EH (cell line): ENCODE measurements around the gene LMBRD2.
"Not testable (repeated sequence)": the region's sequence is repeated elsewhere in the genome, so short reads cannot be mapped to it uniquely, and the experiment has no call there.

Source experiments
- DNase-seq: peaks from one replicate; pipeline ENCODE4 v3.0.0-alpha.2; 2015; ENCODE audit warnings: low read depth

The LMBRD2 gene

DNA sequence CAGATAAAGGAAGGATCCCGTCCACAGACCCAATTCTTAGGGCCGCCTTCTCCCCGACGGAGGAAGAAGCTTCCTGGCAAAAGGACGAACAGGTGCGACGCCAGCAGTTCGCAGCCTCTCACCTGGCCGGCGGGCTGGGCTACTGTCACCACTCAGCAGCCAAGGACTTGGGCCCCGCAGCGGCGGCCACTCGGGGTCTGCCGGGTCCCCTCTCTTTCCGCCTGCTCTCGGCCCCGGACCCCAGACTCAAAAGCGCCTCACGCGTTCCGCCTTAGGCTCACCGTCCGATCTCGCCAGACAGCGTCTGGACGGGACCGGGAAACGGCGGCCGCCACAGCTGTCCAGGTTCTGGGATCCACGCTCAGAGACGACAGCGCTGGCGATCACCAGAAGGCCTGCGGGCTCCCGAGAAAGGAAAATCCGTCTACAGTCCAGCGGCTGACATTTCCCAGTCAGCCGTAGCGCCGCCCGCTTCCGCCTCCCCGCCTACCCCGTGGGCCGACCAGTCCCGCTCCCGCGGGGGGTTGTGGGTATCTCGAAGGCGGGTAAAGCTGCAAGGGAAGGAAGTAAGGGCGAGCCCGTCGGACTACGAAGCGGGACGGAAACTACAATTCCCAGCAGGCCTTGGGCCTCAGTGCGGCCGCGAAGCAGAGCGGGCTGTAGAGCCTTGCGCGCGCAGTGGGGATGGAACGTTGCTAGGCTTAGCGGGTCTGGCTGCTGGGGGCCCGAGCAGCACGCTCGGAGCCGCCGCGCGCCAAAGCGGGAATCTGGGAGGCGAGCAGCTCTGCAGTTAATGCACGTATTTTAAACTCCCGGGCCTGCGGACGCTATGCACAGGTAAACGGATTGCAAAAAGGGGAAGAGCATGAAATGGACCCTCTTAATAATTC, at the start of gene LMBRD2, which contains the start of gene SKP2:
Gene LMBRD2 (minus strand): TSS at position 454 of the 890 bp plus-strand sequence. CDS start 8,538 bp downstream, outside the sequence.
Gene SKP2 (plus strand): TSS at position 678 of the 890 bp plus-strand sequence. CDS start 152 bp downstream, at position 830.
- DNase-seq = peak; percentile 99

DNA sequence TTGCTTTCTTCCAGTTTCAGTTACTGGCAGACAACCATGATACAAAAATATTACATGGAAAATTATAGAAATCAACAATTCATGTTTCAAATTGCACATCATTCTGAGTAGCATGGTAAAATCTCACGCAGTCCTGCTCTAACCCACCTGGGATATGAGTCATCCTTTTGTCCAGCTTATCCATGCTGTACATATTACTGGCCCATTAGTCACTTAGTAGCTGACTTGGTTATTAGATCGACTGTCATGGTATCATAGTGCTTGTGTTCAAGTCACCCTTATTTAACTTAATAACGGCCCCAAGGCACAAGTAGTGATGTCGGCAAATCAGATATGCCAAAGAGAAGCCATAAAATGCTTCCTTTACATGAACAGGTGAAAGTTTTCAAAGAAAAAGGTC, 48.8 kb upstream of the LMBRD2 start:
- peak; percentile 32 for DNase-seq

DNA sequence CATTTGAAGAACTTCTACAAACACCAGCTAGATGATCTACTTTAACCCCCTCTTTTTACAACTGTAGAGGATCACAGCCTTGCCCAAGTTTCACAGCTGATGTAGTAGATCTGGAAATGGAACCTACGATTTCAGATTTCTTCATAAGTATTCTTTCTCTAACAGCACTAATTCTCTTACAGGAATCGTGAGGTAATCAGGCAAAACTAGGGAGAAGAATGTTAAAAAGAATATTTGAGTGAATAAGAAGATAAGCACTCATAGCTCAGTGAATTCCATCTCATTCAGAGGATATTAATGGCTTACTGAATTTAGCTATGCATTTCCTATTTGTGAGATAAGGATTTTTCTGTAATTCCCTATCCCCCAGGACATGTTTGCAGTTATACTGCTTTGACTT, 47.9 kb upstream of the LMBRD2 start:
- peak; percentile 64 for DNase-seq

DNA sequence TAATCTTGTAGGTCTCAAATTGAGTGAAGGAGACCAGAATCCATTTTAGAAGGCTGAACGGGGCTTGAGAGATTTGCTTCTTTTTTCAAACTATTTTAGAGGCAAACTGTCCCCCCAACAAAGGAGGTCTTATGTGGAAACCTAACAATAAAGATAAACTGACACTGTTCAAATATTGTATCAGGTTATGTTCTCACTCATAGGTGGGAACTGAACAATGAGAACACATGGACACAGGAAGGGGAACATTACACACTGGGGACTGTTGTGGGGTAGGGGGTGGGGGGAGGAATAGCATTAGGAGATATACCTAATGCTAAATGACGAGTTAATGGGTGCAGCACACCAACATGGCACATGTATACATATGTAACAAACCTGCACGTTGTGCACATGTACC, 47.1 kb upstream of the LMBRD2 start:
- not testable (repeated sequence) for DNase-seq

DNA sequence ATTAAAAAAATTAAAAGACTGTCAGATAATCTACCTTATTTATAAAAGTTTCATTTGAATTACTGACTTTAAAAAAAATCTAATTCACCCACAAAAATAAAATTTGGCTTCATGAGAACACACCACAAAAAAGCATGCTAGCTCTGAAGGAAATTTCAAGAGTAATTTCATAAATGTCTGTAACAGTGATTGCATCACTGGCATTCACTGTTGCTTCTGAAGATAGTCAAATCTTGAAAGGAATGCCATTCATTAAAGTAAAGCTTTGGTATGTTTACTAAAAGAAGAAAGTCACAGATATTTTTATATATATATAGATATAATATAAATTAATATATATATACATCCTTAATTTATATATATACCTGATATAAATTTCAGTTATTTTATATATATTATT, 46.6 kb upstream of the LMBRD2 start:
- peak; percentile 28 for DNase-seq

DNA sequence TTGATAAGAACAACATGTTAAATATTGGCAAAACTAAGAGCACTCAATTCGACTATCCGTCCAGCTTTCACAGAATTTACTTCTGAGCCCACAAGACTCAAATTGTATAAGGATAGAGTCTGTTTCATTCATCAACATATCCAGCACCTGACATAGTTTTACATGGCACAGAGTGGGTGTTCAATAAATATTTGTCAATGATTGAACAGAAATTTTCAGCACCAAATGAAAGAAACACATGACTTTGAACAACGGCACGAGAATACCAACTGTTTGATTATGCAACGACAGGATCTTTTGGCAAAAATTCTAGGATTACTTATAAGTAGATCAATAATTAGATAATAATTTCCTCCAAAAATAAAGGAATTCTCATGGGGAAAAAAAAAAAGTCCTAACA, 42.1 kb upstream of the LMBRD2 start:
- DNase-seq = no peak

DNA sequence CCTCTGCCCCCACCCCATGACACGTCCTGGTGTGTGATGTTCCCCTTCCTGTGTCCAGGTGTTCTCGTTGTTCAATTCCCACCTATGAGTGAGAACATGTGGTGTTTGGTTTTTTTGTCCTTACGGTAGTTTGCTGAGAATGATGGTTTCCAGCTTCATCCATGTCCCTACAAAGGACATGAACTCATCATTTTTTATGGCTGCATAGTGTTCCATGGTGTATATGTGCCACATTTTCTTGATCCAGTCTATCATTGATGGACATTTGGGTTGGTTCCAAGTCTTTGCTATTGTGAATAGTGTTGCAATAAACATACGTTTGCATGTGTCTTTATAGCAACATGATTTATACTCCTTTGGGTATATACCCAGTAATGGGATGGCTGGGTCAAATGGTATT, 32.7 kb upstream of the LMBRD2 start:
- DNase-seq = not testable (repeated sequence)

DNA sequence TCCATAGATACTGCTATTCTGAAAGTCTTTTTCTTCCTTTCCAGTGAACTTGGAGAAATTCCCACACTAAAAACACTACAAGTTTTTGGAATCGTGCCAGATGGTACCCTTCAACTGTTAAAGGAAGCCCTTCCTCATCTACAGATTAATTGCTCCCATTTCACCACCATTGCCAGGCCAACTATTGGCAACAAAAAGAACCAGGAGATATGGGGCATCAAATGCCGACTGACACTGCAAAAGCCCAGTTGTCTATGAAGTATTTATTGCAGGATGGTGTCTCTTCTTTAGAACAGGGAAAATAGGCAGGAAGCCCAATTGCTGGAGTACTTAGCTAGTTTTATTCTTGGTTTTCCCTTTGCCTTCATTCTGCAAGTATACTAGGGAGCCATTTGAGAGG, 30.1 kb upstream of the LMBRD2 start:
- no peak for DNase-seq

DNA sequence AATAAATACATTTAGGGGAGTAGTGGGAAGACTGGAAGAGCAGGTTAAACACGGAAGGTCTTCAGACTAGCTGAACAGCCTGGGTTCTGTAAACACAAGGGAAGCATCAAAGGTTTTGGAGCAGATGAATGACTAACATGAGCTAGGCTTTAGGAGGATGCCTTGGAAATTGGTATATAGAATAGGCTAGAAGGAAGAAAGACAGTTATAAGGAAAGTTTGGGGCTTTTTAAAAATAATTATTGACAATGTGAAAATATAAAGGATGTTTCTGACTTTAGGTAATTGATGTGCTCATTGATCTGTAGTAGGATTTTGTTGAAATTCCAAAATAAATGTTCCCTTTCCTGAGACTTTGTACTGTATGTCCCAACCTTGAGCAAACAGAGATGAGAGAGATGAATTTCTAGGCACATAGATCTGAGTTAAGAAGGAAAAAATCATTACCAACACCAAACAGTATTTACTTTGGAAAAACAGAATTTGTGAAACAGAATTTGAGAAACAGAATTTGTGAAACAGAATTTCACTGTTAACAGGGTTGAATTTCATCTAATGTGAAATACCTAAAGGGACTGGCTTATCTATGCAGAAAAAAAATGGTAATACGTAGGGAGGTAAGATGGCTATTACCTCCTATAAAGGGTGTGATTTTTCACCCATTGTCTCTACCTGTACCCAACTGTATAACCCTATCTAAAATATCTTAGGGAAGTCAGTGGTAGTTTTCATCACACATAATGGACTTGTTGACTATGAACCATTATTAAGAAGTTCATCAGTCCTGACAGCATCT, 29.1 kb upstream of the LMBRD2 start:
- DNase-seq = no peak

DNA sequence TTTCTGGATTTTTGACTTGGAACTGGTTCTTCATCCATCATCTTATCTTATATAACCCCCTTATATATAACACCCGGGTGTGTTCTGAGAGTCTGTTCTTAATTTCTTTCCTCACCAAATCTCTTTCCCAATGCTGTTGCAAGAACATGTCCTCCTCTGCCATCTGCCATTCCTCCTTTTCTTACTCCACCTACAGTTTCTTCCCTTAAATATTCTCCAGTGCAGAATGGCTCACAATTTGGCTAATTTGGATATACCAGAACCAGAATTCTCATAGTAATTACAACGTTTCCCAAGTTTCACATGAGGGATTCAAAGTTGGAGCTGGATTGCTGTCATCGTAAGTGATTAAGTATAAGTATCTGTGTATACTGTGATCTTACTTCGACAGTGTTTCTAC, 28.3 kb upstream of the LMBRD2 start:
- no peak for DNase-seq

DNA sequence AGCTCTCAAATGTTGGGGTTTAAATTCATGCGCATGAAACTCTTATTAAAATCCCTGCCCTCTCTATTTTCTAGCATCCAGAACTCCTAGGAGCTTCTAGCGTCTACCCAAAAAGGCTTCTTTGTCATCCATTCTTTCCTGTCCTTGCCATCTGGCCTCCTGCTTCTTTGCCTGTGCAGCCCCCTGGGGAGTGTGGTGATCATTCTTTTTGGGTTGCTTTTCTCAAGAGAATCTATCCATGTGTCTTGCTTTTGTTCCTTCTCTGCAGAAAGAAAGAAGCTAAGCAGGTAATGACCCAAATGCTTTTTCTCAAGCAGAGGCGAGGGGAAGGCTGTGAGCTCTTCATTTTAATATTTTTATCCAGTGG, 26.8 kb upstream of the LMBRD2 start:
- no peak for DNase-seq

DNA sequence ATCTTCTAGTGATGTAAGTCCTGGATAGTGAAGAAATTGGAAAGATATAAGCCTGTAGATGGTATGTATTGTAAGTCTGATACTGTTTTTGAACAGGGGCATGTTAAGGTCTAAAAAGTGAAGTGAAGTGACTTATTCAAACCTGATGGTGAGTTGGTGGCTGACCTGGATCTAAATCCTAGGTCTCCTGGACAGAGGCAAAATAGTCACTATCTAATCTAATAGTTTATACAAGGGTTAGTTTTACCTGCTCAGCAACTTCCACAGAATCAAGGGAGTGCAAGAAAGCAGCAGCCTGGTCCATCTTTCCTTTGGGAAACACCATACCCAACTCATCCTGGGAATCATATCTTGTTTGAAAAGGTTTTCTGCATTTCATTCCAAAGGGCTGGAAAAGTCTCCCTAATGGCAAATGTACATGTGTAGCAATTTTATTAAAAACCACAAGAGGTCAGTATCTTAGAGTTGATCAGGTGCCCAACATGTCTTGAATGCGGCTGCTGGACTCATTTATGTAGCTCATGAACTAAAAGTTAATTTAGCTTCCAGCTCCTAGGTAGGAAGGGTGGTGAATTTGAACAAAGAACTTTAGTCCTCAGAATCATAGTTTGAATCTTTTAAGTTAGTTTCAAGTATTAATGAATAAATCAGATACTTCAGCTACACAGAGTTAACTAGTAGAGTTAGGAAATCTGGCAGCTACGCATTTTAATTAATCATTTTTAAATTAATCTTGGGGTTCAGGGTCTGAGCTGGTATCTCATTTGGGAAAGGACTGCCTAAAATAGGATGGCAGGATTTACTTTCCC, 26.2 kb upstream of the LMBRD2 start:
- peak; percentile 62 for DNase-seq

DNA sequence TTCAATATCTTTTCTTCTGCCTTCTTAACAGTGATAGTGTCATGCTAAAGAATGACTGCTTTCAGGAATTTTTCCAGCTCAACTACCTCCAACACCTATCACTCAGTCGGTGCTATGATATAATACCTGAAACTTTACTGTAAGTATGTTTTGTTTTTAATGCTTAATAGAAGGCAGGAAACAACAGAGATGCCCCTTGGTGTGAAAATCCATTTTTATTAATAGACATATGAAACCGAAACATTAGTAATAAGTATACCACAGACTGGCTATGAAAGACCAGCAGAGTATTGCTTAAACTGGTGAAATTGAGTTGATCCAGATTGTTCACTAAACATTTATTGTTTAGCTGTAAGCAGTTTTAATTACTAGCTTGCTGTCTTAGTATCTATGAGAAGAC, 25.5 kb upstream of the LMBRD2 start:
- no peak for DNase-seq

DNA sequence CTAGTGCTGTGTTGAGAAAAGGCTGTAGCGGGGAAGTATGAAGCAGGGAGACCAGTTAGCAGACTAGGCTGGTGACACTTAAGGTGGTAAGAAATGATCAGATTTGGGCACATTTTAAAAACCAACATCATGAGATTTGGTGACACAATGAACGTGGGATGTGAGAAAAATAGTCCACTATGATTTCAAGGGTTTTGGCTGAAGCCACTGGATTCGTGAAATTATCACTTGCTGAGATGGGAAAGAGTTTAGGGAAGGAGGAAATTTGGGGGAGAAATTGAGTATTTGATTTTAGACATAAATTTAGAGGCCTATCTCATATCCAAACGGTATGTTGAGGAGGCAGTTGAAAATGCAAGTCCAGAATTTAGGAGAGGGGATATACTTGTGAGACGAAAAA, 23.4 kb upstream of the LMBRD2 start:
- DNase-seq = no peak

DNA sequence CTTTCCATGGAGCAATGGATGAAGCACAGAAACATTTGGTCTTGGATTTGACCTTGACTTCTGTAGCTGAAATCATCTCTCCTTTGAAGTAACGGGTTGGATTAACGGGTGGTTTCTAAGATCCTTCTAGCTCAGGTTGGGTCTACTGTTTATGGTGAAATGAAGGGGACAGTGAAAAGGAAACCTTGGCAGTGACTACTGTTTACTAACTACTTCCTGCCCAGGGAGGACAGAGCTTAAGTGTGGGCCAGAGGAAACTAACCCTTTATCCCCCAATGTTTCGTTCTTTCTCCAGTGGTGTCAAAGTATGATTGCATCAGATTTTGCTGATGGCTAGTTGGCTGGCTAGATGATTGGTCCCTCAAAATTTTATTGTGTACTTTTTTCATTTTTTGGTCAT, 22.4 kb upstream of the LMBRD2 start:
- DNase-seq = peak; percentile 4

DNA sequence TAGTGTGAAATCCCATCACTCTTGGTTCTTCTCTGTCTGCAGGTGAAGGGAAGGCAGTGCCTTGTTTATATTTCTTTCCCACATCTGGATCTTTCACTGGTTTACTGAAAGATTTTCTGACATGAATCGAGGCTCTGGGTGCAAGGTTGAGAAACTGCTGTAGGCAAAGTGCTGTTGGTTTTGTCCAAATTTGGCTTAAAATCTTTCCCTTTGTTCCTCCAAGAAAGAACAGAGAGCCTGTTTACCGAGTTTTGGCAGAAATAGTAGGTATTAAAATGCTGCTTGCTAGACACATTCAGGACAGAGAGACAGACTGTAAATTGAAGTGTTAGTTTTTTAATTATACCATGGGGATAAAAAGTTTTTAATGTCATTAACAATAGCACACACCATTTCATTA, 21.7 kb upstream of the LMBRD2 start:
- no peak for DNase-seq

DNA sequence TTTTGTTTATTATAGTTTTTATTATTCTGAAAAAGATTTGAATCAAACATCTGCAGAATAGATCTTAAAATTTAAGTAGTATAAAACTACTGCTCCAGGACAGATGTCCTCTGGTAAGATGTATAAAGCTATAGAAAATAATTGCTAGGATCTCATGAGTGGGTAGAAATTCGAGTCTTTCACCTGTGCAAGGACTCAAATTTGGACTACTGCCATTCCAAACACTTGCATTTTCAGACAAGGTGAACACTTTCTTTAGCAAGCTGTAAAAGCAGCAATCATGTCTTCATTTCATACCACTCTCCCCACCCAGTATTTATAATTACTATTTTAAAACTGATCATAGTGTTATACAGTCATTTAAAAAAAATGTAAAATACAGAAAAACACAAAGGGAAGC, 20.9 kb upstream of the LMBRD2 start:
- DNase-seq = no peak

DNA sequence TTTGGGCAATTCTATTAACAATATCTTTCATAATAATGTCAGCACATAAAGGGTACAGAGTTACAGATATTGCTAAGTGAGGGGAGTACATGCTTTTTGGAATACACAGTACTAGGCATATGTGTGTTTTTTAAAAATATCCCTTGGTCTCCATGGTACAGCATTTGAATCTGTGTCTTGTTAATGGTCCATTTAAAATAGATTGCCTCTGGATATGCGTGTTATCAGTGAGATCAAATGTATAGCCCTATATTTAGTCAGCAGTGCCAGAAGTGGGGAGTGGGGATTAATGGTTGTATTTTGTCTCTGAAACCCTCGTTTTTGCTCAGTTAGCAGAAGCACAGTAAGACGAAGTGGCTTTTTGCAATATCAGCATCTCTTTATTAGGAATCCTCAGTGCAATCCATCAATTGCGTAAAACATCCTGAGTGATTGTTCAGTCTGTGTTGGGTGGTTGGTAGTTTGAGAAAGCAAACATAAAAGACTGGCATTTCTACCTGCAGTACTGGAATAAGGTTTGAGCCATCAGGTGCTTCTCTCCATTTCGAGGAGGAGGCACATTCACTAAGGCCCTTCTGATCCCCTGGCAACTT, 19.2 kb upstream of the LMBRD2 start:
- DNase-seq = no peak

DNA sequence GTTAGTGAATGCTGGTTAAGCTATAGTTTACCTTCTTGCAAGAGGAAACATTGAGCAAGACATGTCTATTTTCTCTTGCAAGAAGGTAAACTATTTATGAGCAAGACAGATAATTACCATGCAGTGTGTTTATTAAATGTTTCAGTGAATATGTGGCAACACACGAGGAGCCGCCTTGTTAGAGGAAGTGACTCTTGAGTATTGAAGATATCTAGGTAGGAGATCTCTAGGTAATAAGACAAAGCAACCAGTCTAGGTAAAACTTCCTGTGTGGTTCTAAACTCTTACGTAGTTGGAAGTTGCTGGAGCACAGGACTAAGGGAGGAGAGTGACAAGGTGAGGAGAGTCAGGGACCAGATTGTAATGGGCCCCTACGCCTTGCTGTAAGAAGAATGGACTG, 17.1 kb upstream of the LMBRD2 start:
- no peak for DNase-seq

DNA sequence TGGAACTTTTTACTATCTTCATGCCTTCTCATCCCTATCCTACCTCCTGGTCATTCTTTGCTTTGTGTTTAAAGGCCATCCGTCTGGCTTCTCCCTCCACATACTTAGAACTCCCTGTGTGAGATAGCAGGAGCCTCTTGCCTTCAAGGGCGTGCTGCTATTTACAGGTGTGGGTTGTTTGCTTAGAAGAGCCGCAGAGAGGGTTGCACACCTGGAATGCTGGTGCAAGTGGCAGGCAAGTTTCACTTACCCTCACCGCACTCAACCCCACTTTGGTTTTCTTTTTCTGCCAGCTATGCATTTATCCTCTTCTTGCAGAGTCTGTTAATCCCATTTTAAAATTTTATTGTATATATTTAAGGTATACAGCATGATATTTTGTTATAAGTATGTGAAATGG, 12.8 kb upstream of the LMBRD2 start:
- DNase-seq = no peak

DNA sequence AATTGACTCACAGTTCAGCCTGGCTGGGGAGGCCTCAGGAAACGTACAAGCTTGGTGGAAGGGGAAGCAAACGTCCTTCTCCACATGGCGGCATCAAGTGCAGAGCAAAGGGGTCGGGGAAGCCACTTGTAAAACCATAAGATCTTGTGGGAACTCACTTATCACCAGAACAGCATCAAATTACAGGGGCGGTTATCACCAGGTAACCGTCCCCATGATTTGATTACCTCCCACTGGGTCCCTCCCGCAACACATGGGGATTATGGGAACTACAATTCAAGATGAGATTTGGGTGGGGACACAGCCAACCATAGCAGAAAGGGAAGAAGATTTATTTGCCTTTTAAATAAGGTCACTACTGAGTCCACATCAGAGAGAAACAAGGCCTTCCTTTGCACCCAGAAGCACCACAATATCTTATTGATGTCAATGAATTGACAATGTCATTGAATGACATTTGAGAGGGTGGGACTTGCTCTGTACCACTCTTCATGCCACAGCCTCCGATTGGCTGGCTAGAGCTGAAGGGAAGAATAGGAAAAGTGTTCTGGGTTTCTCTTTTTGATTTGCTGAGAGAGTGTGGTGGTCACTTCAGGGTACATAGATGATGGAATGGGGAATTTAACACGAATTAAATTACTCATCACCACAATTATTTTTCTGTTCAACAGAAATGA, 11.3 kb upstream of the LMBRD2 start:
- DNase-seq = no peak
